PFSK-1 (cell line): ENCODE results near the gene KCNJ1.

Experiments used
- FOXP2 ChIP-seq: optimal IDR thresholded peaks from 2 replicates; pipeline ENCODE3; 2011; ENCODE audit warnings: borderline replicate concordance, control low read depth, inconsistent platforms; ENCODE audit not compliant: insufficient read depth; ENCODE audit errors: extremely low read length, extremely low read depth
- POLR2AphosphoS5 ChIP-seq: IDR thresholded peaks from 2 replicates; pipeline ENCODE4 v1.6.1; 2012; ENCODE audit warnings: low read depth, mild to moderate bottlenecking, control low read depth, low read length, moderate library complexity
- SIN3A ChIP-seq: IDR thresholded peaks from 2 replicates; pipeline ENCODE4 v1.6.1; 2012; ENCODE audit warnings: mild to moderate bottlenecking, low read length, moderate library complexity, borderline replicate concordance; ENCODE audit not compliant: insufficient read depth
- TAF1 ChIP-seq: IDR thresholded peaks from 2 replicates; pipeline ENCODE4 v1.6.1; 2012; ENCODE audit warnings: low read length, control low read depth, borderline replicate concordance; ENCODE audit not compliant: insufficient read depth
- TF ChIP-seq, protein P1 (sequence below), 2 experiments: IDR thresholded peaks; 2 replicates each; pipeline versions ENCODE4 v1.6.1 to v1.8.0; 2011 to 2012; ENCODE audit warnings: low read depth in 2 of 2, low read length in 2 of 2, control low read depth in 1 of 2, inconsistent platforms in 1 of 2, mild to moderate bottlenecking in 1 of 2, moderate library complexity in 1 of 2; ENCODE audit not compliant: insufficient read depth in 1 of 2

DNA sequence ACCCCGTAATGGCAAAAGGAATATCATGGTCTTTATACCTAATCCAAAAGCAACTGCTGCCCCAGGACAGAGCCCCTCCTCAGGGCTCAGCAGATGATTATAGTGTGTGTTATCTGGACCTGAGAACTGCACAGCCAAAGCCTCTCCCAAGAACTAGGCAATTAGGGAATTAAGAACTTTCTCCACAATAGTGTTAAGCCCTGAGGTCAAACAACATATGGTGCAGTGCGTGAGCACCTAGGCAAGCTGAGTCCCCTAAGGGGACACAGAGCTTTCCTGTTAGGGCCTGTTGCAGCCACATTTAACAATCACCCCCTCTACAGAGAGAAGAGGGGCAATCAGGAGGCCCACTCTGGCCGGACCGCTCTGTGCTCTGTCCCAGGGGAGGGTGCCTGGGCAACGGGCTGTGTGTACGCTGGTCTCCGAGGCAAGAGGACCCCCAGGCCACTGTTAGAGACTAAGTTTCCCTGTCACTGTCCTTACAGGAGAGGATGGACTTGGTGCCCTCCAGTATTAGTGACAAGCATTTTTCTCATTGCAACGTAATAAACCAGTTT, 22.6 kb upstream of the KCNJ1 start:
- TF ChIP-seq POLR2AphosphoS5: no peak
- no peak for TF ChIP-seq TAF1
- no peak for TF ChIP-seq SIN3A
- TF ChIP-seq, protein P1, sequence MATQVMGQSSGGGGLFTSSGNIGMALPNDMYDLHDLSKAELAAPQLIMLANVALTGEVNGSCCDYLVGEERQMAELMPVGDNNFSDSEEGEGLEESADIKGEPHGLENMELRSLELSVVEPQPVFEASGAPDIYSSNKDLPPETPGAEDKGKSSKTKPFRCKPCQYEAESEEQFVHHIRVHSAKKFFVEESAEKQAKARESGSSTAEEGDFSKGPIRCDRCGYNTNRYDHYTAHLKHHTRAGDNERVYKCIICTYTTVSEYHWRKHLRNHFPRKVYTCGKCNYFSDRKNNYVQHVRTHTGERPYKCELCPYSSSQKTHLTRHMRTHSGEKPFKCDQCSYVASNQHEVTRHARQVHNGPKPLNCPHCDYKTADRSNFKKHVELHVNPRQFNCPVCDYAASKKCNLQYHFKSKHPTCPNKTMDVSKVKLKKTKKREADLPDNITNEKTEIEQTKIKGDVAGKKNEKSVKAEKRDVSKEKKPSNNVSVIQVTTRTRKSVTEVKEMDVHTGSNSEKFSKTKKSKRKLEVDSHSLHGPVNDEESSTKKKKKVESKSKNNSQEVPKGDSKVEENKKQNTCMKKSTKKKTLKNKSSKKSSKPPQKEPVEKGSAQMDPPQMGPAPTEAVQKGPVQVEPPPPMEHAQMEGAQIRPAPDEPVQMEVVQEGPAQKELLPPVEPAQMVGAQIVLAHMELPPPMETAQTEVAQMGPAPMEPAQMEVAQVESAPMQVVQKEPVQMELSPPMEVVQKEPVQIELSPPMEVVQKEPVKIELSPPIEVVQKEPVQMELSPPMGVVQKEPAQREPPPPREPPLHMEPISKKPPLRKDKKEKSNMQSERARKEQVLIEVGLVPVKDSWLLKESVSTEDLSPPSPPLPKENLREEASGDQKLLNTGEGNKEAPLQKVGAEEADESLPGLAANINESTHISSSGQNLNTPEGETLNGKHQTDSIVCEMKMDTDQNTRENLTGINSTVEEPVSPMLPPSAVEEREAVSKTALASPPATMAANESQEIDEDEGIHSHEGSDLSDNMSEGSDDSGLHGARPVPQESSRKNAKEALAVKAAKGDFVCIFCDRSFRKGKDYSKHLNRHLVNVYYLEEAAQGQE (IDR thresholded peaks at IDR 0.05; ENCODE audit: insufficient read depth in 1 of 2, low read depth in 2 of 2, low read length in 2 of 2): no peak
- TF ChIP-seq FOXP2: no peak
